Renal cortical epithelial cell (primary cell): ENCODE results near the gene STX5. TPM values are rescaled to one million over a fixed set of nuclear protein-coding genes. Genes with fewer than 3 reads are reported as not detected.
"Not testable (repeated sequence)": the region's sequence is repeated elsewhere in the genome, so short reads cannot be mapped to it uniquely, and the experiment has no call there.

Source experiments
- DNase-seq: peaks from one replicate; pipeline ENCODE4 v3.0.0-alpha.2; 2011; ENCODE audit warnings: low read depth
- total RNA-seq: library from RNA; depleted of rRNA; stranded (reverse); fragments of >200 nt; gene quantifications from 2 replicates; pipeline ENCODE4 v1.2.3, GENCODE V29; 2014

STX5 gene
- total RNA-seq, 1 donor from 2014 or later, result 38.8 TPM

DNA sequence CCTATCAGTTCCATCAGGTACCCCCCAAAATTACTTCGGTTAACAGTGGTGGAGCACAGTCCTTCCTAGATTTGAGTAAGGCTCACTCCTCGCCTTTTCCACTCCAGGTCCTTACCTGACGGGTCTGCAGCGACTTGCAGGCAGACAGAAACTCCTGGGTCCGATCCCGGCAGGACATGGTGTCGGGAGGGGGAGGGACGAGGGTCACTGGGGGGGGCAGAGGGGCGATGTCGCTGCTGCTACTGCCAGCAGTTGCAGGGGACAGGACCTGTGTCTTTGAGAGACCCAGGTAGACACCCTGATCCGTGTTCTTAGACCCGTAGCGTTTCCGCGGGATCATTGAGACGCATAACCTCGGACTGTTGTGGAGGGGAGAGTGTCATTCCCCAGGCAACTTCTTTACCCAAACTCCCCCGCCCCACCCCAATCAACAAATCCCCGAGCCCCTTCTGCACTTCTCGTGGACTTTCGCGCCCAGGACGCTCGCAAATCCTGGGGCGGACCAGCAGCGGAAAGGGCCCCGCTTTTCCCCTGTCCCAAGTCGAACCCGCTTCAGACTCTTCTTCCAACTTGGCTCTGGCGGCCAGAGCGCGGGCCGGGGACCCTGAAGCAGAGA, 839 bp downstream of the STX5 start:
- no peak for DNase-seq

DNA sequence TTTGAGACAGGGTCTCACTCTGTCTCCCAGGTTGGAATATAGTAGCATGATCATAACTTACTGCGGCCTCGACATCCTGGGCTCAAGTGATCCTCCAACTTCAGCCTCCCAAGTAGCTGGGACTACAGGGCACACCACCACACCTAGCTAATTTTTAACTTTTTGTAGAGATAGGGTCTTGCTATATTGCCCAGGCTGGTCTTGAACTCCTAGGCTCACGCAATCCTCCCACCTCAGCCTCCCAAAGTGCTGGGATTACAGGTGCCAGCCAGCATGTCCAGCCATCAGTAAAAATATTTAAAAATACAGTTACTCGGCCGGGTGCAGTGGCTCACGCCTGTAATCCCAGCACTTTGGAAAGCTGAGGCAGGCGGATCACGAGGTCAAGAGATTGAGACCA, 3.7 kb downstream of the STX5 start:
- DNase-seq, result not testable (repeated sequence)

DNA sequence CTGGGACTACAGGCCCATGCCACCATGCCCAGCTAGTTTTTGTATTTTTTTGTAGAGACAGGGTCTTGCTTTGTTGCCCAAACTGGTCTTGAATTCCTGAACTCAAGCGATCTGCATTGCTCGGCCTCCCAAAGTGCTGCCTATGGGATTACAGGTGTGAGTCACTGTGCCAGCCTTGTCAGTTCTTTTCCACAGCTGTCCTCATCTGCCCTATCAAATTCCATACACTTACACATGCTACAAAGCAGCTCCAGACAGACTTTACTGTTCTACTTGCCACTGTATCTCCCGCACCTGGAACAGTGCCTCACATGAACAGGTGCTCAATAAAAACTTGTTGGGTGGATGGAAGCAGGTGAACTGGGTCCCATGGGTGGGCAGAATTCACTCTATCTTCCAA, 8.2 kb downstream of the STX5 start:
- no peak for DNase-seq

- DNase-seq, result no peak
These were observed 14.7 kb downstream of the STX5 start for GRCh38 chr11:62817129-62817528.

GRCh38 chr11:62816557-62816956, 15.3 kb downstream of the STX5 start:
- DNase-seq, result no peak

DNA sequence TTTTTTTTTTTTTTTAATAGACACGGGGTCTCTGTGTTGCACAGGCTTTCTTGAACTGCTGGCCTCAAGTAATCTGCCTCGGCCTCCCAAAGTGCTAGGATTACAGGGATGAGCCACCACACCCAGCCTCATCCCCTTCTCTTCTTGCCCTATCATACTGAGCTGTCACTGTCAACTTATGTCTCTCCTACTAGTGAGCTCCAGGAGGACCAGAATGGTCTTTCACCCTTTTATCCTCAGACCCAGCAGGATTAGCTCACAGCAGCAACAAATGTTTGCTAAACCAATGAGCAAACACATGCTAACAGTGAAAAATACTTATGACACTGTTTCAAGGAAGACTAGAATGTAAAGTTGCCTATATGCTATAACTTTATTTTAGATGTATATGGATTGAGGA, 20.2 kb downstream of the STX5 start:
- no peak for DNase-seq

- DNase-seq, result no peak
These were observed 21.1 kb downstream of the STX5 start for GRCh38 chr11:62810748-62811147.

- DNase-seq, result peak; percentile 41
These were observed 25.2 kb downstream of the STX5 start for GRCh38 chr11:62806611-62807121.

- peak; percentile 28 for DNase-seq
These were observed 25.9 kb downstream of the STX5 start for GRCh38 chr11:62805961-62806441.

GRCh38 chr11:62805076-62805892, 26.6 kb downstream of the STX5 start, which contains the start of gene NXF1:
Gene NXF1, minus strand, starts transcription at chr11:62805440. Its CDS starts 84 bp downstream, at chr11:62805356.
- DNase-seq, result peak; percentile 79

GRCh38 chr11:62804310-62805075, 27.4 kb downstream of the STX5 start:
- peak; percentile 53 for DNase-seq

- no peak for DNase-seq
These were observed 30.8 kb downstream of the STX5 start for GRCh38 chr11:62801071-62801470.

DNA sequence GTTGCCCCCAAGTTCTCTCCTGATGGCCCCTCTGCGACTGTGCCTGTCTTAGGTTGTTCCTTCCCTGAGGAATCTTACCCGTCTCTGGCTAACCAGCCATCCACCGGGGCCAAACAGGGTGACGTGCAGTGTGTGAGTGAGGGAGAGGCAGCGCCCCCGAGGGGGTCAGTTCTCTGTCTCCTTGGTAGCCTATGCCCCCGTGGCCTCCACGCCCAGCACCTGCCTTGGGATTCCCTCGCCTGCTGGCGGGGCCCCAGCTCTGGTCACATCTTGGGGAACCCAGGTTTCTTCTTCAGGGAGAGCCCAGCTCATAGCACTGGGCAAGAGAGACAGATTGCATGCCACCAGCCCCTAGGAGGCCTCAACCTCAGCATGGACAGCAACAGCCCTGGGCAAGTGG, 32.4 kb downstream of the STX5 start:
- DNase-seq, result no peak

DNA sequence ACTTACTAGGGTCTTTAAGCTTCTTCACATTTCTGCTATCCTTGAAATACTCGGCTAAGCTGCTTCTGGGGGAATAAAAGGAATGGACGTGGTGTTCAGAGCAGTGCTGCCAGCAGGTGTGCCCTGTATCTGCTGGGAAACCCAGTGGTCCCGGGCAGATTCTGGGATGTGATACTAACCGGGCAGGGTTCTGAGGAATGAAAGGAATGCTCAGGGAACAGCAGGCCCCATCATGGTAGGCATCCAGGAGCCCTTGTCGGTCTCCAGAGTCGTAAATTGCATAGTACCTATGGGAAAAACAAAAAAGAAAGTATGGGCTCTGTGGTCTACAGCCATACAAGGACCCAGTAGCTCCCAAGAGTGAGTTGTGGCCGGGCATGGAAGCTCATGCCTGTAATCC, 35.6 kb downstream of the STX5 start:
- DNase-seq, result no peak

GRCh38 chr11:62794201-62794775, 37.6 kb downstream of the STX5 start:
- no peak for DNase-seq

DNA sequence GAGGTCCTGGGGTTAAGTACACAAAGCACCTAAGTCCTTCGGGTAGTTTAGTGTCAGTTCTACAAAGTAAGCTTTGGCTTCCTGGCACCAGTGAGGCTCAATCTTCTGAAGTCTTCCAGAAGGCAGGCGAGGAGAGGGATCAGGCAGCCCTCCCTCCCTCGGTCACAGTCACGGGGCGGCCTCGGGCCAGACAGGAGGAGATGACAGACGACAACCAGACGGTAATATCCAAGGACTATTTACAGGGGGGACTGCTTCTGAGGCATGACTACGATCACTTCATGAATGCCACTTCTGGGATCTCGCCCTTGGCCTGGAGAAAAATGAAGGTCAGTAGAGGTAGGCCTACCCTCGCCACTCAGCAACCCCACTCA, 39.7 kb downstream of the STX5 start:
- DNase-seq, result no peak

GRCh38 chr11:62791501-62792201, 40.2 kb downstream of the STX5 start, which contains the start of gene TMEM223:
Gene TMEM223, minus strand, starts transcription at chr11:62792006. Its CDS starts 12 bp downstream, at chr11:62791994.
- DNase-seq, result peak; percentile 44

- DNase-seq, result no peak
These were observed 42.3 kb downstream of the STX5 start for GRCh38 chr11:62789576-62789975.

GRCh38 chr11:62788991-62789390, 42.9 kb downstream of the STX5 start:
- DNase-seq, result no peak

DNA sequence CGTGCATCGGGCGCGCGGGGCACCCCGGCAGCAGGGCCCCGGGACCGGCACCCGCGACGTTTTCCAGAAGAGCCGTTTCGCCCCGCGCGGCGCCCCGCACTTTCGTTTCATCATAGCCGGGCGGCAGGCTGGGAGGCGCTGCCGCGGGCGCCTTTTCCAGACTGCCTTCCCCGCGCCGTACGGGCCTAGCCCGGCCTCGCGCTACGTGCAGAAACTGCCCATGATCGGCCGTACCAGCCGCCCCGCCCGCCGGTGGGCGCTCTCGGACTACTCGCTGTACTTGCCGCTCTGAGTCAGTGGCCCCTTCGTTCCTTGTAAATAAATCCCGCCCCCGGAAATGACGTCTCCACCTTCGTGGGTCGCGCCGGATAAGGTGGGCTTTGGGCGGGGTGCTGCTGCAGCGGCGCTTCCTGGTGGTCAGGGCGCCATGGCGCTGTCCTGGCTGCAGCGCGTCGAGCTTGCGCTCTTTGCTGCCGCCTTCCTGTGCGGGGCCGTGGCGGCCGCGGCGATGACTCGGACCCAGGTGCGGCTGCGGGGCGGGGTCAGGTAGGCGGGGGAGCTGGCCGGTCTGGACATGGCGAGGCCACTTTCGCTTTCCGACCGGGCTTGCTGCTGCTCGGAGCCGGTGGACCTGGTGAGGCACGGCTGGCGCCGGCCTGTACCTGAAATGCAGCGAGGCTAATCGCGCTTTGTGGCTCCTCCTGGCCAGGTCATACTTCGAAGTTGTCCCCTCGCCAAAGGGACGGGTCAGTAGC, 44.7 kb downstream of the STX5 start, which contains the start of gene TMEM179B:
Gene TMEM179B (plus strand): TSS at position 398 of the 755 bp plus-strand sequence. CDS start 30 bp downstream, at position 428.
- DNase-seq, result peak; percentile 94
